Activated CD8-positive, alpha-beta memory T cell treated with anti-CD3 and anti-CD28 coated beads for 48 hours (primary cell): Measurements from ENCODE around the gene HOXD10.

Source experiments
- DNase-seq, 3 experiments: peaks; one replicate each; pipeline ENCODE4 v3.0.0-alpha.2; 2020; ENCODE audit warnings: low read depth in 2 of 3, low spot score in 2 of 3

HOXD10 gene

GRCh38 chr2:176082824-176083751 is 33.5 kb upstream of the HOXD10 start:
- no peak for DNase-seq

- DNase-seq: no peak
Observed at GRCh38 chr2:176083796-176084261, 32.7 kb upstream of the HOXD10 start, which contains the start of gene EVX2. Gene EVX2 (minus strand): TSS chr2:176083962. CDS start chr2:176083776, 186 bp downstream.

- no peak for DNase-seq
Observed at GRCh38 chr2:176084611-176085119, 31.9 kb upstream of the HOXD10 start.

DNA sequence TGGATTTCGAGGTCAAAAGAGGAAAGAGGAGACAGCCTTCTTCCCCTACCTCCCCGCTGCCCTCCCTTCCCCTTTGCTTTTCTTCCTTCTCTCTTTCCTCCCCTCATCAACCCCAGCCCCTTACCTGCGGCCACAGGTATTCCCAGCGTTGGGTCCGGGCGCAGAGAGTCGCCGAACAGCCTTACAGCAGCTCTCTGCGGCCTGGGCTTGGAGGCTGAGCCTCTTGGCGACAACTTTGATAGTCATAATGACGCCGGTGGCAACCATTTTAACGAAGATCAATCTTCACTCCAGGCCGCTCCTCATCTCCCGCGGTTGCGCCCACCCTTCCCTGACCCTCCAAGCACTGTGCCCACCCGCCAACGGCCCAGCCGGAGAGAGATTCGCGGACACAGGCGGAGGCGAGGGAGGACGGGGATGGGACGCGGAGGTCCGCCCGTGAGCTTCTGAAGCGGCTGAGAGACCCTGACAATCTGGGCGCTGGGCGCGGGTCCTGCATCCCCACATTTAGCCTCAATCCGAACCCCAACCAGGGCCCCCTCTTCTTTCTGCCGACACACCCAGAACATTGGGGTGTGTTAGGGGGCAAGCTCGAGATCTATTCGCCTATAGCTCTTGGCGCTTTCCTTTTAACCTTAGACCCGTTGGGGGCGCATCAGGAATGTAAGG is 31.3 kb upstream of the HOXD10 start:
- no peak for DNase-seq

DNA sequence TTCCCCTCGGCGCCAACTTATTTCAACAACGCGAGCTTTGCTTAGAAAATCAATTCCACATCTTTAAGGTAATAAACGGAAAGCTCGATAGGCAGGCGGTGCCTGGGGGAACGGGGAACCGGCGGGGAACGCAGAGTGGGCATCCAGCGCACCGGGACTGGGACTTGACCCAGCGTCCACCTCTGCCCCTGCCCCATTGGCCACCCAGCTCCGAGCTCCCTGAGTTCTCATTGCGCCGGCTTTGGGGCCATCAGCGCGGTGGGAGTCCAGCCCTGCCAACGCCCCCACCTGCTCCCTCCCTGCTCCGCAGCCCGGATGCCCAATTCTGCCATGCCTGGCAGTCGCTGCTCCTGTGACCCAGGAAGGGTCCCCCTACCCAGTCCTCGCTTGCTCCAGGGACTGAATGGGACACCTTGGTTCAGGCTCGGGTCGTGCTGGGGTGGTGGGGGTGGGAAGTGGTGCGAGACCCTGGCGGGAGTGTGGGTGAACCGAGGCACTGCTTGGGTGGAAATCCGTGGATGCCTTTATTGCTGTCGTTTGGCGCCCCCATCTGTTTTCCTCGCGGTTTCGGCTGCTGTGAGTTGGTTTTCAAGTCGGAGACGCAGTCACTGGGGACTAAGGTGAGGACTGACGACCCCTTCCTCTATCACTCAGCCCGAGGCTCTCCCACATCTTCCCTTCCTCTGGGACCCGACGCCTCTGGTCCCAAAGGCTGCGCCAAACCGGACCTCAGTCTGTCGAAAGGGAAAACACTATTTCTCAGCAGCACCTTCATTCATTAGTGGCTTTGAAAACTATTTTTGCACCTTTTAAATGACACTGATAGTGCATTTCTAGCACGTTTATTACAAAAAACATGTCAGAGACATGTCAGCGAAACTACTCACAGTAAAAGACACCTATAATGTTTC is 30.5 kb upstream of the HOXD10 start:
- DNase-seq: no peak

GRCh38 chr2:176087330-176088047 is 29.1 kb upstream of the HOXD10 start:
- DNase-seq: no peak

- DNase-seq: no peak
Observed at GRCh38 chr2:176088048-176088936, 28.3 kb upstream of the HOXD10 start.

DNA sequence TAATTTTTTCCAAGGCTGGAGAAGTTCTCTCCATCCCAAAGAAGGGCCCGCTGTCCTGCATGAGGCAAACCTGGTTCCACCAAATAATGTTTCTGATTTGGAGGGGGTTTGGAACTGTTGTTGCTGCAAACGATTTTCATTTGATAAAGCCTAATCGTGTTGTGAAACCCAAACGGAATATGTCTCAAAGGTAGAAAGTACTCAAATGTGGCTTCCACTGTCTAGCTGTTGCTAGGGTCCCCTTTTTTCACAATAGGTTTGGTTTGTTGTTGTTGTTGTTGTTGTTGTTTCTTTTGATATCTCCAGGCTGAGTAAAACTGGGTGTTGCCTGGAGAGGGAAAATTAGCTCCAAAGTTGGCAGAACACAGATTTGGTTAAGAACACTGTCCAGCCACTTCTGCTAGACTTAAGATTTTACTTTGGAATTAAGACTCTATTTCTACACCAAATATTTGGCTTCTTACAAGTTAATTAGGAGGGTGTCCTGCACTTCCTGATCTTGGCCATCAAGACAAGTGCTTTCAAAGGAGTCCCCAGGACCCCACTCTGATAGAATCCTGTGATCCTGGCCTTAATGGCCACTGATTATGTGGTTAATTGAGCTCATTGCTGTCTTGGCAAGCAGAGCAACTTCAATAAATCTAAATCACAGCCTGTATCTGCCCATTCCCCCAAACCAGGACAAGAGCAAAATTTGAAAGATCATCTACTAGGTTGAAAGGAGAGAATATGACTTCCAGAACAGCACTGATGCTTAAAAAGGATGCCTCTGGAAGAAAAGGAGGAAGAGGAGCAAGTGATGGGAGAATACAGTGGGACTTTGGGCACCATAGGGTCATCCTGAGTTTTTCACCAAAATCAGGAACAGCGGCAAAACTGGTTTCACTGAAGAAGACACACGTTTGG is 27.4 kb upstream of the HOXD10 start:
- DNase-seq: no peak

- no peak for DNase-seq
Observed at GRCh38 chr2:176089843-176090395, 26.7 kb upstream of the HOXD10 start.

DNA sequence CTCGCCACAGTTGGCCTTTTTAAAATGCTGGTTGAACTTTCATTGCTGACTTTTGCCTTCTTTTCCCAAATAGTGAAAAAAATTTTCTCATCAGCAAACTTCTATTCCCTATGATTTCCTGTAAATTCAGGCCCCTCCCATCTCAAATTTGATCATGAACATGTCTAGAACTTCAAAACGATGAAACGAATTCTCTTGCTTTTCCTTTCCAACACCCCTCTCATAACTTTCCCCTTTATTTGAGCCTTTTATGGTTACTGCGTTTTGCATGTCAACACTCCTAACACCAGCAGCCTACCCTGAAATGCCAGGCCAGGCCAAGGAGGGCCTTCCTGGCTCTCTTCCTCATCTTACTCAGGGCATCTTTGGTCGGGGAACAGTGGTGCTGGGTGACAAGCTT is 25.7 kb upstream of the HOXD10 start:
- DNase-seq: no peak

- DNase-seq: no peak
Observed at GRCh38 chr2:176091329-176092258, 25.0 kb upstream of the HOXD10 start.

- no peak for DNase-seq
Observed at GRCh38 chr2:176092270-176093144, 24.1 kb upstream of the HOXD10 start, which contains the start of gene HOXD13. Gene HOXD13 (plus strand): TSS chr2:176092721. CDS start chr2:176092891, 170 bp downstream.

- DNase-seq: no peak
Observed at GRCh38 chr2:176093145-176093897, 23.3 kb upstream of the HOXD10 start.

DNA sequence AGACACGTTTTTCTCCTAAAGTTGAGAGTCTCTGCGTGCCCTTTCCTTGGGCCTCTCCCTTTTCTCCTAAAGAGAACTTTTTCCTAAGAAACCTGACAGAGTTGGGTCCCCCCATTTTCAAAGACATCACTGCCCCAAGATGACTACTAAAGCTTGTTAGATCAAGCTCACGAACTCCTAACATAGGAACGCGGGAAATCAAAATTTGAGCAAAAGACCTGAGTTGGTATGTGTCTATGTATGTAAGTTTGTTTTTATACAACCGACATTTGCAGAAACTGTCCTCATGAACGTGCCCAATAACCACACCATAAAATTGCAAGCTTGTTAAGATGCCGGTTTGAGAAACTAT is 22.7 kb upstream of the HOXD10 start:
- DNase-seq: no peak

- no peak for DNase-seq
Observed at GRCh38 chr2:176094349-176094748, 22.2 kb upstream of the HOXD10 start.
